SKM-1 treated with dmso at 0.1 percent for 144 hours (cell line): Measurements from ENCODE around the gene STAC3.
A peak's percentile ranks its signal among the peaks of the same experiment; 100 is the strongest.

Experiments
- DNase-seq: peaks from one replicate; lab custom pipeline; 2025; ENCODE audit not compliant: unreplicated experiment; lab: John Stamatoyannopoulos, UW

STAC3 gene

DNA sequence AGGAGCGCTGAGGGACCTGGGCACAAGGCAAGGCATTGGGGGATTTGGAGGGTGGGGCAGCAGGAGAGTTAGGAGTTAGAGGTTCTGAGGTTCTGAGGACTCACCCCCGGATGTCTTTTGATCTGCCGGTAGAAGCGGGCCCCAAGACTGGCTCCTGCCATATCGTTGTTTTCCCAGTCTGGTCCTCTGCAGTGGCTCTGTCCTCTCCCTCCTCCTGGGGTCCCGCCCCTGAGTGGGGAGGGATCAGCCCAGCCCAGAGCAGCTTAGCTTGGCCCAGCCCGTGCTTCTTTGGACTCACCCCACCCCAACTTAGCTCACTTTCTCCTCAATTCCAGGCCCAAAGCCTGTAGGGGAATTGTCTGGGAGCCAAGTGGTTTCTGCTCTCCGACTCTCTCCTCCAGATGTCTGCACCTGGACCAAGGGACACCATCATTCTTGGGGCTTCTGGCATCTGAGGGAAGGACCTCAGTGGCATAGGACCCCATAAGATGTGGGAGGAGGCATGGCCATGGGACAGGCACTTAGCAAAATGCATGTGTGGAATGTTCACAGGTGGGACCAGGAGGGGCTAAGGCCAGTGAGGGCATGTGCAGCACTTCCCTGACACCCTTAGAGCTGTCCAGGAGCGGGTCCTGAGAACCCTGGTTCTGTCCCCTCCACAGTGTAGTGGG lies 13.9 kb downstream of the STAC3 start:
- DNase-seq = no peak

GRCh38 chr12:57236201-57236924 lies 14.6 kb downstream of the STAC3 start:
- no peak for DNase-seq

DNA sequence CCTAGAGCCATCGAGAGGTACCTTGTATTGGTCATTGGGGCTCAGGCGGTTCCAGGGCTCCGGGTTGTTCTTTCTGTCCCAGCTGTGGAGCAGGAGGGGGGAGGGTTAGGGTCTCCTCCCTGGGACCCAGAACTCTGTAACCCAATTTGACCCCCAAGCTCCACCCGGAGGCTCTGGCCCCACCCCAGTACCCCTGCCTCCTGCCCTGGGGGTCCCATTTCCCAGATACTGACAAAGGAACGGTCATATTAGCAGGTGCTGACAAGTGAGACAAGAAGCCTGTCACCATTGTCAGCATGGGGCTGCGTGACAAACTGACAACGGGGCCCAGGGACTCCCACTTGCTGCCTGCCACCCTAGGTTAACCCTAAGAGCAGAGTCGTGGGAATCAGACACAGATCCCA lies 15.3 kb downstream of the STAC3 start:
- DNase-seq = no peak

- DNase-seq = no peak
Measured at GRCh38 chr12:57235017-57235727, 15.8 kb downstream of the STAC3 start.

- no peak for DNase-seq
Measured at GRCh38 chr12:57234571-57235016, 16.4 kb downstream of the STAC3 start.

- no peak for DNase-seq
Measured at GRCh38 chr12:57234233-57234570, 16.8 kb downstream of the STAC3 start.

- DNase-seq = no peak
Measured at GRCh38 chr12:57233357-57234232, 17.4 kb downstream of the STAC3 start.

DNA sequence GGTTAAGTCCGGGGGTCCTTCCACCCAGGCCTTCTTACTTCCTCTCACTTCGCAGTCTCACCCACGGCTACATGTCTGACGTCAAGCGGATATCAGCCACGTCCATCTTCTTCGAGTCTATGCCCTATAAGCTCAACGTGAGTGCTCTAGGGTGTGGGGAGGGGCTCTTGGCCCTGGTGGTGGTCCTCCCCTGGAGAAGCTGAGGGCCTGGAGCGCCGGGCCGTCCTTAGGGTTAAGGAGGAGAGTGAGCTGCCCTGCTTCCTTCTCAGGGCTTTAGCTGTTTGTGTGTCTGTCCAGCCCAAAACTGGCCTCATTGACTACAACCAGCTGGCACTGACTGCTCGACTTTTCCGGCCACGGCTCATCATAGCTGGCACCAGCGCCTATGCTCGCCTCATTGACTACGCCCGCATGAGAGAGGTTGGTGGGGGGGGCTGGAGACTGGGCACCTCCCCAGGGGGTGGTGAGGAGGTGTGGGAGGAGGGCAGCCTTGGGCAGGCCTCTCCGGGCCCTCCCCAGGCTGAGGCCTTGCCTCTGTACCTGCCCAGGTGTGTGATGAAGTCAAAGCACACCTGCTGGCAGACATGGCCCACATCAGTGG lies 18.7 kb downstream of the STAC3 start:
- DNase-seq = no peak

DNA sequence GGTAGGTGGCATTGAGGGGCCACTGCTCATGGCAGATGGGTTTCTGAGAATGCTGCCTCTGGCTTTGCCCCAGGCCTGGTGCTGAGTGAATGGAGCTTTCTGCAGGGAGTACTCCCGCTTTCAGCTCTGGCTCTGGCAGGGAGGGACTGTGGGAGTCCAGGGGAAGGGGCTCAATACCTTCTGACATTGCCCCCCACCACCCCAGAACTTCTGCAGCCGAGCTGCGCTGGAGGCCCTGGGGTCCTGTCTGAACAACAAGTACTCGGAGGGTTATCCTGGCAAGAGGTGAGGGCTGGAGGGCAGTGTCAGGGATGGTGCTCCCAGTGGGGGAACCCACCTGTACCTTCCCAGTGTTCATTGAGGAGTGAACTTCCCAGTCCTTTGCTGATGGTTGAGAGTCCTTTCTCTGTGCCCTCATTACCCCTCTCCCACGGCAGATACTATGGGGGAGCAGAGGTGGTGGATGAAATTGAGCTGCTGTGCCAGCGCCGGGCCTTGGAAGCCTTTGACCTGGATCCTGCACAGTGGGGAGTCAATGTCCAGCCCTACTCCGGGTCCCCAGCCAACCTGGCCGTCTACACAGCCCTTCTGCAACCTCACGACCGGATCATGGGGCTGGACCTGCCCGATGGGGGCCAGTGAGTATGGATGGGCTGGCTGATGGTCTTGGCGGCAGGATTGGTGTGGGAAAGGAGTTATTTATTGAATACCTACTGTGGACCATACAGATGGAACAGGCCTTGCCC lies 19.5 kb downstream of the STAC3 start:
- no peak for DNase-seq

GRCh38 chr12:57230381-57231155 lies 20.4 kb downstream of the STAC3 start:
- no peak for DNase-seq

GRCh38 chr12:57229634-57230380 lies 21.2 kb downstream of the STAC3 start, which contains the start of gene SHMT2:
Gene SHMT2 (plus strand): TSS chr12:57229711. CDS start chr12:57229779, 68 bp downstream.
- DNase-seq = peak; percentile 81

DNA sequence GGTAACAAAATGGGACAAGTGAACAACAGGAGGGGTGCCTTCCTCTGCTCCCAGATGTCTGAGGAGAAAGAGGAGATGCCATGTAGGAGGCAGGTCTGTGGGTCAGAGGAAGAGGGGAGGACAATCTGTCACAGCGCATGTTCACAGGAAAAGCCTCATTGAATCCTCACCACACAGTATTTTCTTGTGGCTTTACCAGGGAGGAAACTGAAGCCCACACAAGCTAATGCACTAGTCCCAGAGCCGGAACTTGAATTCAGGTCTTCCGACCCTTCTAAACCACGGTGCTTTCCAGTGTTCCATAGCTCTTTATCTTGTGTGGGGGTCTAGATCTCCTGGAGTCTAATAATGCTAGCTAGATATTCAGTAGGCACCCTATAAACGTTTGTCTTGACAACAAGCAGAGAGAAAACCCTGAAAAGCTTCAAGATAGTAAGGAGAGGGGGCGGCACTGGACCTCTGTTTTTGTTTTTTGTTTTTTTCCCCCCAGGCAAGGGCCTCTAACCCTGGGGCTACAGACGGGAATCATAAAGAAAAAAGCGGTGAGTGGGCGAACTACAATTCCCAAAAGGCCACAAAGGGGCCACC lies 21.8 kb downstream of the STAC3 start:
- DNase-seq = no peak

- no peak for DNase-seq
Measured at GRCh38 chr12:57227315-57228115, 23.5 kb downstream of the STAC3 start.

GRCh38 chr12:57226588-57227314 lies 24.2 kb downstream of the STAC3 start:
- no peak for DNase-seq

GRCh38 chr12:57225680-57226210 lies 25.2 kb downstream of the STAC3 start:
- no peak for DNase-seq

DNA sequence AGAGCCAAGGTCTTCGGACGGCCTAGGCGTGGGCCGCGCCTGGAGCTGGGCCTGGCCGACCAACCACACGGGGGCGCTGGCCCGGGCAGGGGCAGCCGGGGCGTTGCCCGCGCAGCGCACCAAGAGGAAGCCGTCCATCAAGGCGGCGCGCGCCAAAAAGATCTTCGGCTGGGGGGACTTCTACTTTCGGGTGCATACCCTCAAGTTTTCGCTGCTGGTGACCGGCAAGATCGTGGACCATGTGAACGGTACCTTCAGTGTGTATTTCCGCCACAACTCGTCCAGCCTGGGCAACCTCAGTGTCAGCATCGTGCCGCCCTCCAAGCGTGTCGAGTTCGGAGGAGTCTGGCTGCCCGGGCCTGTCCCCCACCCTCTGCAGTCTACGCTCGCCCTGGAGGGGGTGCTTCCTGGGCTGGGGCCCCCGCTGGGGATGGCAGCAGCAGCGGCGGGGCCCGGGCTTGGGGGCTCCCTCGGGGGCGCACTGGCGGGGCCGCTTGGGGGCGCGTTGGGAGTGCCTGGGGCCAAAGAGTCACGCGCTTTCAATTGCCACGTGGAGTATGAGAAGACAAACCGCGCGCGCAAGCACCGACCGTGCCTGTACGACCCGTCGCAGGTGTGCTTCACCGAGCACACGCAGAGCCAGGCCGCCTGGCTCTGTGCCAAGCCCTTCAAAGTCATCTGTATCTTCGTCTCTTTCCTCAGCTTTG lies 25.9 kb downstream of the STAC3 start:
- no peak for DNase-seq
